Measurements from ENCODE around the gene C19orf44.
"Not testable (repeated sequence)": the region's sequence is repeated elsewhere in the genome, so short reads cannot be mapped to it uniquely, and the experiment has no call there.

C19orf44 gene

DNA sequence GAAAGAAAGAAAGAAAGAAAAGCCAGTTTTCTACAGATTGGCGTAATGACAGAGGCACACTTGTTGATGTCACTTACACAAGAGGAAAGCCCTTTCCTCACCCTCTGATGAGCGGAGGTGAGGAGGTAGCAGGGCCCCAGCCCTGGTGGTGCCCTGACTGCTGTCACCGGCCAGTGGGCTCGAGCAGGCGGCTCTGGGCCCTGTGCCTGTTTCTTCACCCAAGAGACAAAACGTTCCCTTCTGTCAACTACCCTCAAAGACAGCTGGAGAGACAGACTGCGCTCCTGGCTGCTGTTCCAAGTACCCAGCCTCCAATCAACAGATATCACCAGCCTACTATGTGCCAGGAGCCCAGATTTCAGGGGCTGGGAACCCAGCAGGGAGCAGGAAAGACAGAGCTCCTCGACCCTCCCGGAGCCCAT, 34.6 kb upstream of the C19orf44 start:
- no peak overlapping the region for H3K4me3 ChIP-seq (ENCODE audit: insufficient read length, low read depth)
- H3K27me3 ChIP-seq (ENCODE audit: insufficient read depth, insufficient read length), result no peaks in the 10 kb centered on the region
- peaks cover 17% of the 10 kb centered on the region for H3K36me3 ChIP-seq (ENCODE audit: insufficient read depth, insufficient read length, low read length)
- TF ChIP-seq YY1 (IDR thresholded peaks at IDR 0.05; ENCODE audit: insufficient read depth, insufficient read length) (no peak), SUZ12 (IDR thresholded peaks at IDR 0.05; ENCODE audit: extremely low read depth, insufficient read depth, insufficient read length) (no peak), ZNF274 (IDR thresholded peaks at IDR 0.05; ENCODE audit: low read depth, low read length) (no peak)
- H3K9me3 ChIP-seq (ENCODE audit: insufficient read depth, low read length), result no peaks in the 10 kb centered on the region
- H3K9ac ChIP-seq (ENCODE audit: insufficient read length, low read depth), result no peak overlapping the region
- H3K4me1 ChIP-seq (ENCODE audit: insufficient read depth, insufficient read length), result peaks cover 36% of the 10 kb centered on the region
- no peak for DNase-seq (ENCODE audit: low read depth, low spot score)

DNA sequence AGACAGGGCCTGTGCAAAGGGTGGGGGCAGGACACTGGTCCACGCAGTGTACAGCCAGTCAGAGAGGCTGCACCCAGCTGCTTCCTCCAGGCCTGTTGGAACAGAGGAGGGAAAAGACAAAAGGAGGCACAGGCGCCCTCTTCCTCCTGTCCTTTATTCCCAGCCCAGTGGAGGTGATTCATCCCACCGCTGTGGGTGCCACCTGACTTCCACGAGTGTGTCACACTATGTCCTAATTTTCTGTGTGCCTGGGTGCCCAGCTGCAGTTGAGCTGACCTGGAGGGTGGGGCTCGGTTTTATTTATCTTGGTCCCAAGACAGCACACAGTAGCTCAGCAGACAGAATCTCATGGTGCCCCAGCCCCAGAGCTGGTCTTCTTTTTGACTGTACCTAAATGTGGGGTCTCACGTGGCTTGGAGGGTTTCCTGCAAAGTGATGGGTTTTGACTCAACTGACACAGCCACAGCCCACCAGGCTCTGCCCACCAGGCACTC, 33.4 kb upstream of the C19orf44 start:
- no peak overlapping the region for H3K4me3 ChIP-seq (ENCODE audit: insufficient read length, low read depth)
- no peak for DNase-seq (ENCODE audit: low read depth, low spot score)
- H3K9ac ChIP-seq (ENCODE audit: insufficient read length, low read depth), result no peak overlapping the region
- H3K27me3 ChIP-seq (ENCODE audit: insufficient read depth, insufficient read length), result no peaks in the 10 kb centered on the region
- peaks cover 28% of the 10 kb centered on the region for H3K4me1 ChIP-seq (ENCODE audit: insufficient read depth, insufficient read length)
- H3K9me3 ChIP-seq (ENCODE audit: insufficient read depth, low read length), result no peaks in the 10 kb centered on the region
- TF ChIP-seq ZNF274 (IDR thresholded peaks at IDR 0.05; ENCODE audit: low read depth, low read length), result no peak
- TF ChIP-seq YY1 (IDR thresholded peaks at IDR 0.05; ENCODE audit: insufficient read depth, insufficient read length), result no peak
- no peak for TF ChIP-seq SUZ12 (IDR thresholded peaks at IDR 0.05; ENCODE audit: extremely low read depth, insufficient read depth, insufficient read length)
- H3K36me3 ChIP-seq (ENCODE audit: insufficient read depth, insufficient read length, low read length), result peaks cover 17% of the 10 kb centered on the region

DNA sequence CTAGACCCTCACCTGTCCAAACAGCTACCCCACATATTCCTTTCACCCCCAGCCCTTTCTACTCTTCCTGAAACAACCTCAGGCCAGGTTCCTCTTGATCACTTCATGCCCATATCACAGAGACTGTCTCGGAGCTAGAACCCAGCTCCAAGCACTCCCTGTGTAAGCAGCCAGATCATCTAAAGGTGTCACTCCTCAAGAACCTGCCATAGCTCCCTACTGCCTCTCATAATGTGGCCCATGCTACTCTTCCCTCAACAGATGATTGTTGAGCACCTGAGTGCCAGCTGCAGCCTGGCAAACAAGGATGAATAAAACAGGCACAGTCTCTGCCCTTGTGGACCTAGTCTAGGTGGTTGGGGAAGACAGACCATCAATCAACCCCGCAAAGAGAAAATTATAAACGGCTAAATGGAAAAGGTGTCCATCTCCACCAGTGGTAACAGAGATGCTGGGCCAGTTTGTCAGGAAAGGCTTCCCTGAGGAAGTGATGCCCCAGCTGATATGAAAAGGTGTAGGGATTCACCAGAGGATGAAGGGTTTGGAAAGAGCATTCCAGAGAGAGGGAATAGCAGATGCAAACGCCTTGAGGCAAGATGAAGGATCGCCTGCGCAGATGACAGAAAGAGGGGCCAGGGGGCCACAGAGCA, 32.7 kb upstream of the C19orf44 start:
- Histone ChIP-seq H3K9ac (ENCODE audit: insufficient read length, low read depth) (no peak overlapping the region), H3K4me3 (ENCODE audit: insufficient read length, low read depth) (no peak overlapping the region), H3K9me3 (ENCODE audit: insufficient read depth, low read length) (no peaks in the 10 kb centered on the region), H3K27me3 (ENCODE audit: insufficient read depth, insufficient read length) (no peaks in the 10 kb centered on the region), H3K36me3 (ENCODE audit: insufficient read depth, insufficient read length, low read length) (peaks cover 17% of the 10 kb centered on the region), H3K4me1 (ENCODE audit: insufficient read depth, insufficient read length) (peaks cover 22% of the 10 kb centered on the region)
- no peak for TF ChIP-seq SUZ12 (IDR thresholded peaks at IDR 0.05; ENCODE audit: extremely low read depth, insufficient read depth, insufficient read length)
- TF ChIP-seq YY1 (IDR thresholded peaks at IDR 0.05; ENCODE audit: insufficient read depth, insufficient read length), result no peak
- TF ChIP-seq ZNF274 (IDR thresholded peaks at IDR 0.05; ENCODE audit: low read depth, low read length), result no peak
- no peak for DNase-seq (ENCODE audit: low read depth, low spot score)

DNA sequence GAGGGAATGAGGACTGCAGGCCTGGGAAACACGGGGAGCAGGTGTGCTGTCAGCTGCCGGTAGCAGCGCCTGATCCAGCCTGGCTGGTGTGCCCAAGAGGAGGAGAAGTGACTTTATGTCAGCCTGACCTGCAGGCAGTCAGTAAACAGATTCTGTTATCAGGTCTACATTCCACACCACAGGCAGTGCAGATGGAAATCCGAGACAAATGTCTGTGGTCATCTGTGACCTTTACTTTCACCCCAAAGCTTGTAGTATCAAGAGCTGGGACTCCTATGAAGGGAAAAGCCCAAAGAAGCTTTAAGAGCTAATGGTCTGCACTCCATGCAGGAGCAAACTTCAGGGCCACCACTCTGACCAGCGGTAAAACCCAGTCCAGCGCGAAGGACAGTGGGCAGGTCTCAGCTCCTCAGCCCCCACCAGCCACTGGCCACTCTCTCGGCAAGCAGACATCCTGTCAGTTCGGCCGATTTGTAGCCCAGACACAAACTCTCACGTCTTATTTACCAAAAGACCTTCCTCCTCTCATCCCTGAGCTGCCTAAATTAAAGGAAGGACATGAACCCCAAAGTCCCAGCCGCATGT, 32.1 kb upstream of the C19orf44 start:
- no peak for TF ChIP-seq SUZ12 (IDR thresholded peaks at IDR 0.05; ENCODE audit: extremely low read depth, insufficient read depth, insufficient read length)
- no peak for TF ChIP-seq YY1 (IDR thresholded peaks at IDR 0.05; ENCODE audit: insufficient read depth, insufficient read length)
- no peak for TF ChIP-seq ZNF274 (IDR thresholded peaks at IDR 0.05; ENCODE audit: low read depth, low read length)
- H3K9me3 ChIP-seq (ENCODE audit: insufficient read depth, low read length), result no peaks in the 10 kb centered on the region
- H3K4me1 ChIP-seq (ENCODE audit: insufficient read depth, insufficient read length), result peaks cover 21% of the 10 kb centered on the region
- no peak for DNase-seq (ENCODE audit: low read depth, low spot score)
- no peak overlapping the region for H3K4me3 ChIP-seq (ENCODE audit: insufficient read length, low read depth)
- peaks cover 17% of the 10 kb centered on the region for H3K36me3 ChIP-seq (ENCODE audit: insufficient read depth, insufficient read length, low read length)
- H3K27me3 ChIP-seq (ENCODE audit: insufficient read depth, insufficient read length), result no peaks in the 10 kb centered on the region
- no peak overlapping the region for H3K9ac ChIP-seq (ENCODE audit: insufficient read length, low read depth)

DNA sequence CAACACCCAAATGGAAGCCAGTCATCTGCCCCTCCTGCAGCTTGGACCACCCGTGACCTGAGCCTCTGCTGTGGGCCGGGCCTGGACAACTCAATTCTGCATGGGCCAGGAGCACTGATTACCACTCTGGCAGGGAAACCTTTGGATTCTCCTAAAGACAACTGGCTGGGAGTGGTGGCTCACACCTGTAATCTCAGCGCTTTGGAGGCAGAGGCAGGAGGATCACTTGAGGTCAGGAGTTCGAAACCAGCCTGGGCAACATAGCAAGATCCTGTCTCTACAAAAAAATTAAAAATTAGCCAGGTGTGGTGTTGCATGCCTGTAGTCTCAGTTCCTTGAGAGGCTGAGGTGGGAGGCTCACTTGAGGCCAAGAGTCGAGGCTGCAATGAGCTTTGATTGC, 31.0 kb upstream of the C19orf44 start:
- no peak for DNase-seq (ENCODE audit: low read depth, low spot score)
- no peak for TF ChIP-seq ZNF274 (IDR thresholded peaks at IDR 0.05; ENCODE audit: low read depth, low read length)
- TF ChIP-seq SUZ12 (IDR thresholded peaks at IDR 0.05; ENCODE audit: extremely low read depth, insufficient read depth, insufficient read length), result no peak
- no peak for TF ChIP-seq YY1 (IDR thresholded peaks at IDR 0.05; ENCODE audit: insufficient read depth, insufficient read length)
- Histone ChIP-seq H3K9me3 (ENCODE audit: insufficient read depth, low read length) (no peaks in the 10 kb centered on the region), H3K4me3 (ENCODE audit: insufficient read length, low read depth) (no peak overlapping the region), H3K36me3 (ENCODE audit: insufficient read depth, insufficient read length, low read length) (peaks cover 17% of the 10 kb centered on the region), H3K4me1 (ENCODE audit: insufficient read depth, insufficient read length) (peaks cover 23% of the 10 kb centered on the region), H3K9ac (ENCODE audit: insufficient read length, low read depth) (no peak overlapping the region), H3K27me3 (ENCODE audit: insufficient read depth, insufficient read length) (no peaks in the 10 kb centered on the region)

DNA sequence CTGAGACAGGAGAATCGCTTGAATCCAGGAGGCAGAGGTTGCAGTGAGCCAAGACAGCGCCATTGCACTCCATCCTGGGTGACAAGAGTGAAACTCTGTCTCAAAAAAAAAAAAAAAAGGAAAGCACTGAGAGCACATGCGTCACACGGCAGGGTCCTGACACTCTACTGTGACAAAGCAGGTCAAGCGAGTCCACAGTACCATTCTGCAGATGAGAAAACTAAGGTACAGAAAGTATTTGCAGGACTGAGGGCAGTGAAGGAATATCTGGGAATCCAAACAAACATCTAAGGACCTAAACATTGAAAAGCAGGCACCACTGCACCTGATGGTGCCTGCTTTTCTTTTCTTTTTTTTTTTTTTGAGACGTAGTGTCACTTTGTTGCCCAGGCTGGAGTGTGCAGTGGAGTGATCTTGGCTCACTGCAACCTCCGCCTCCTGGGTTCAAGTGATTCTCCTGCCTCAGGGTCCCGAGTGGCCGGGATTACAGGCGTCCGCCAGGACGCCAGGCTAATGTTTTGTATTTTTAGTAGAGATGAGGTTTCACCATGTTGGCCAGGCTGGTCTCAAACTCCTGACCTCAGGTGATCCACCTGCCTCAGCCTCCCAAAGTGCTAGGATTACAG, 29.3 kb upstream of the C19orf44 start:
- peaks cover 17% of the 10 kb centered on the region for H3K36me3 ChIP-seq (ENCODE audit: insufficient read depth, insufficient read length, low read length)
- H3K4me3 ChIP-seq (ENCODE audit: insufficient read length, low read depth); H3K27me3 ChIP-seq (ENCODE audit: insufficient read depth, insufficient read length); H3K9ac ChIP-seq (ENCODE audit: insufficient read length, low read depth); H3K9me3 ChIP-seq (ENCODE audit: insufficient read depth, low read length); DNase-seq (ENCODE audit: low read depth, low spot score): not testable (repeated sequence)
- peaks cover 23% of the 10 kb centered on the region for H3K4me1 ChIP-seq (ENCODE audit: insufficient read depth, insufficient read length)

DNA sequence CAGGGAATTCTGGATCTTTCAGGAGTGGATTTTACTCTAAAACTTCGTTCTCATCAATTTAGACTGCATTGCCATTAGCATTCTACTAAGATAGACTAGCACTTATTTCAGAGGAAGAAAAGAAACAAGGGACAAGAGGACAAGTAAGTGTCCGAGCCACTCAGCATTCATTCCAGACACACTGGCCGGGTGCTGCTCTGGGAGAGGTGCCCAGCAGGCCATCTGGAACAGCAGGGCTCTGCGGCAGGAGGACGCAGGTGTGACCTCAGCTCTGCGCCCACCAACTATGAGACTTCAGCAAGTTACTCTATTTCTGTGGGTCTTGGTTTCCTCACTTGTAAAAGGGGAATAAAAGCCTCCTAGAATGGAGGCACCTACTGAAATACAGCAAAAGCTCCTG, 28.6 kb upstream of the C19orf44 start:
- Histone ChIP-seq H3K9me3 (ENCODE audit: insufficient read depth, low read length) (no peaks in the 10 kb centered on the region), H3K4me3 (ENCODE audit: insufficient read length, low read depth) (no peak overlapping the region), H3K36me3 (ENCODE audit: insufficient read depth, insufficient read length, low read length) (peaks cover 15% of the 10 kb centered on the region), H3K9ac (ENCODE audit: insufficient read length, low read depth) (no peak overlapping the region), H3K4me1 (ENCODE audit: insufficient read depth, insufficient read length) (peaks cover 23% of the 10 kb centered on the region), H3K27me3 (ENCODE audit: insufficient read depth, insufficient read length) (peaks cover 6% of the 10 kb centered on the region)
- TF ChIP-seq SUZ12 (IDR thresholded peaks at IDR 0.05; ENCODE audit: extremely low read depth, insufficient read depth, insufficient read length), result no peak
- TF ChIP-seq YY1 (IDR thresholded peaks at IDR 0.05; ENCODE audit: insufficient read depth, insufficient read length), result no peak
- TF ChIP-seq ZNF274 (IDR thresholded peaks at IDR 0.05; ENCODE audit: low read depth, low read length), result no peak
- DNase-seq (ENCODE audit: low read depth, low spot score), result no peak

Measured in NT2/D1 (cell line).